OCI-LY7 (cell line): ENCODE data around the gene GOLPH3L.

Experiments used
- CTCF ChIP-seq: fragments of 200-600 bp; sonication (generic); conservative IDR thresholded peaks from 2 replicates; pipeline ENCODE4 v1.5.1; 2014; ENCODE audit warnings: mild to moderate bottlenecking, antibody characterized with exemption, low read length, moderate library complexity, mixed read lengths
- EZH2phosphoT487 ChIP-seq: fragments of 200-600 bp; sonication (generic); IDR thresholded peaks from 2 replicates; pipeline ENCODE4 v1.6.1; 2018; ENCODE audit warnings: low read depth, borderline replicate concordance, mild to moderate bottlenecking, mixed run types, antibody characterized with exemption, low read length, moderate library complexity, mixed read lengths

- TF ChIP-seq CTCF, result no peak
- no peak for TF ChIP-seq EZH2phosphoT487
Measured at GRCh38 chr1:150596976-150597375, 100.0 kb downstream of the GOLPH3L start.
